K562 treated with DMSO at 1 percent for 48 hours (cell line): Measurements from ENCODE around the gene CP. TPM values are rescaled to one million over a fixed set of nuclear protein-coding genes. Genes with fewer than 3 reads are reported as not detected.

Experiments used
- total RNA-seq: library from RNA; unstranded; fragments of 300-600 nt; gene quantifications from 2 replicates; pipeline ENCODE4 v1.2.3, GENCODE V29; 2022; ENCODE audit warnings: low replicate concordance; ENCODE audit errors: extremely low read depth

CP gene
- total RNA-seq, result not detected in 2 replicates

GRCh38 chr3:149221783-149222517, at the start of gene CP:
TSS of gene CP (minus strand) at chr3:149221829. CDS start at chr3:149221792, 37 bp downstream.

GRCh38 chr3:149129326-149130205, 92.1 kb downstream of the CP start, which contains the start of gene HPS3:
TSS of gene HPS3 (plus strand) at chr3:149129638. CDS start at chr3:149129724, 86 bp downstream.

Other genes starting within 250 kb of the CP start
- not detected in 2 replicates for gene GYG1, start 230.3 kb downstream of the CP start, total RNA-seq
- gene HLTF, start 135.3 kb downstream of the CP start, total RNA-seq, result not detected in 2 replicates
- gene HPS3, start 92.2 kb downstream of the CP start, total RNA-seq, result not detected in 2 replicates
- gene TM4SF18, start 111.8 kb upstream of the CP start, total RNA-seq, result not detected in 2 replicates
- not detected in 2 replicates for gene TM4SF1, start 155.8 kb upstream of the CP start, total RNA-seq